Left lung (tissue), 10 donors: ENCODE results near the gene BMPR1A. TPM values are rescaled to one million over a fixed set of nuclear protein-coding genes. Genes with fewer than 3 reads are reported as not detected.
"Not testable (repeated sequence)": the region's sequence is repeated elsewhere in the genome, so short reads cannot be mapped to it uniquely, and the experiment has no call there.

Experiments used
- ATAC-seq: fragments of 200-7000 bp; cut with Tn5 transposase; one replicate; pipeline ENCODE4 v1.9.1; 2020; ENCODE audit warnings: moderate library complexity
- DNase-seq, 4 donors: peaks; one replicate each; pipeline ENCODE4 v3.0.0-alpha.2; 2013 to 2020
- H3K27ac ChIP-seq, 2 donors: fragments of 200-600 bp; sonication (generic) in 1 of 2; one replicate each; pipeline versions ENCODE4 v1.5.0 to v1.8.0; 2020 to 2021
- H3K27me3 ChIP-seq, 2 donors: fragments of 200-600 bp; sonication (generic) in 1 of 2; one replicate each; pipeline versions ENCODE4 v1.5.0 to v1.8.0; 2020 to 2021
- H3K36me3 ChIP-seq, 2 donors: fragments of 200-600 bp; sonication (generic) in 1 of 2; one replicate each; pipeline versions ENCODE4 v1.5.0 to v1.8.0; 2020 to 2021
- H3K4me1 ChIP-seq, 2 donors: fragments of 200-600 bp; one replicate each; pipeline ENCODE4 v1.8.0; 2021
- H3K4me3 ChIP-seq, 2 donors: fragments of 200-600 bp; sonication (generic) in 1 of 2; one replicate each; pipeline versions ENCODE4 v1.5.0 to v1.8.0; 2020 to 2021; ENCODE audit warnings: mild to moderate bottlenecking in 1 of 2
- H3K9me3 ChIP-seq, 2 donors: fragments of 200-600 bp; sonication (generic) in 1 of 2; one replicate each; pipeline versions ENCODE4 v1.5.0 to v1.8.0; 2020 to 2021
- intact Hi-C, 2 donors: fragments of 100-400 bp; cut with DNase I; formaldehyde crosslinking; loops; one replicate each; pipeline versions ENCODE4 v1.11.2 to v1.14.2; 2022
- polyA plus RNA-seq, 6 donors: library from polyadenylated mRNA; unstranded; fragments of 120-200 nt; gene quantifications; one replicate each; pipeline ENCODE4 v1.2.1, GENCODE V29; 2013; ENCODE audit not compliant: insufficient read length in 6 of 6
- total RNA-seq, 2 donors: library from RNA; stranded (reverse); fragmentation: NEBNext Ultra II Directional; extraction: Animal tissue kit (Norgen Biotek cat#: 25700); gene quantifications; one replicate each; pipeline ENCODE4 v1.2.1, GENCODE V29; 2021
- TF ChIP-seq, protein P1 (sequence below), 2 donors: fragments of 200-600 bp; sonication (generic) in 1 of 2; IDR thresholded peaks; one replicate each; pipeline versions ENCODE4 v1.5.0 to v1.8.0; 2021; ENCODE audit warnings: antibody characterized with exemption in 2 of 2
- donor health status: DM: no; HTN: yes; CAD: no.
- donor health status: DM: no; HTN: no; CAD: no.

The BMPR1A gene
- total and polyA plus RNA-seq, 8 donors: 33.4 to 87.2 (median 72.9) TPM

DNA sequence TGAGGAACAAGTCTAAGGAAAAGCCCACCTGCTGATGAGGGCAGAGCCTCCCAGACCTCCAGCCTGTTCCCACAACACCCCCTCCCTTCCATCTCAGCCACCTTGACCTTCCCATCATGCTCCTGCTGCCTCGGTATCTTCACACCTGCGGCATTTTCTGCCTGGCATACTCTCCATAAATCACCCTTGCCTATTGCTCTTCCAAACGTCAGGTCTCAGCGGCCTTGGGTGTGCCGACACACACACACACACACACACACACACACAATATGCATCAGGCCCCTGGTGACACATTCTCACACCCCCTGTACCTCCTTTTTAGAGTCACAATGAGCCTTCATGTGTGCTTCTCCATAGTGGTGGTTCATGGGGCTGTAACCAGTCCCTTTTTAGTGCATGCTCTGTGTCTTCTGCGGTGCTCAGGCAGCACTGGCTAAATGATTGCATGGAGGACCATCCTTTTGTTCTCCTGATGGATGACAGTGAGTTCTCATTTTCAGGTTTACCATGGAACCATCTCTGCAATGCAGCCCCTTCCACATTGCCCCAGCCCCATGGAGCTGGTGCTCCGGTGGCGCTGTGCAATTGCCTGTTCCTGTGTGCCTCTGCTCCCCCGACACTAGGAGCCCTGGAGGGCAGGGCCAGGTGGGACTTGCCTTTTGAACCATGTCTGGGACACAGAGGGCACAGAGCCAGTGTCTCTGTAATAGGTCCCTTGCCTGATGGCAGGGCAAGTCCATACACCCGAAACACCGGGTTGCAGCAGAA lies 216.4 kb downstream of the BMPR1A start:
- Histone ChIP-seq H3K4me1 (peaks cover 24 to 39% of the 10 kb centered on the region in 2 donors), H3K27ac (peak overlapping the region; percentile 89 to 92), H3K27me3 (peaks cover 0 to 45% of the 10 kb centered on the region in 2 donors), H3K9me3 (no peaks in the 10 kb centered on the region), H3K4me3 (no peak overlapping the region), H3K36me3 (no peaks in the 10 kb centered on the region)
- TF ChIP-seq, protein P1, sequence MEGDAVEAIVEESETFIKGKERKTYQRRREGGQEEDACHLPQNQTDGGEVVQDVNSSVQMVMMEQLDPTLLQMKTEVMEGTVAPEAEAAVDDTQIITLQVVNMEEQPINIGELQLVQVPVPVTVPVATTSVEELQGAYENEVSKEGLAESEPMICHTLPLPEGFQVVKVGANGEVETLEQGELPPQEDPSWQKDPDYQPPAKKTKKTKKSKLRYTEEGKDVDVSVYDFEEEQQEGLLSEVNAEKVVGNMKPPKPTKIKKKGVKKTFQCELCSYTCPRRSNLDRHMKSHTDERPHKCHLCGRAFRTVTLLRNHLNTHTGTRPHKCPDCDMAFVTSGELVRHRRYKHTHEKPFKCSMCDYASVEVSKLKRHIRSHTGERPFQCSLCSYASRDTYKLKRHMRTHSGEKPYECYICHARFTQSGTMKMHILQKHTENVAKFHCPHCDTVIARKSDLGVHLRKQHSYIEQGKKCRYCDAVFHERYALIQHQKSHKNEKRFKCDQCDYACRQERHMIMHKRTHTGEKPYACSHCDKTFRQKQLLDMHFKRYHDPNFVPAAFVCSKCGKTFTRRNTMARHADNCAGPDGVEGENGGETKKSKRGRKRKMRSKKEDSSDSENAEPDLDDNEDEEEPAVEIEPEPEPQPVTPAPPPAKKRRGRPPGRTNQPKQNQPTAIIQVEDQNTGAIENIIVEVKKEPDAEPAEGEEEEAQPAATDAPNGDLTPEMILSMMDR (IDR thresholded peaks at IDR 0.05): no peak
- no peak for ATAC-seq
- intact Hi-C loops: no loop called here
- peak in 1 of 4 donors; percentile 55 for DNase-seq

DNA sequence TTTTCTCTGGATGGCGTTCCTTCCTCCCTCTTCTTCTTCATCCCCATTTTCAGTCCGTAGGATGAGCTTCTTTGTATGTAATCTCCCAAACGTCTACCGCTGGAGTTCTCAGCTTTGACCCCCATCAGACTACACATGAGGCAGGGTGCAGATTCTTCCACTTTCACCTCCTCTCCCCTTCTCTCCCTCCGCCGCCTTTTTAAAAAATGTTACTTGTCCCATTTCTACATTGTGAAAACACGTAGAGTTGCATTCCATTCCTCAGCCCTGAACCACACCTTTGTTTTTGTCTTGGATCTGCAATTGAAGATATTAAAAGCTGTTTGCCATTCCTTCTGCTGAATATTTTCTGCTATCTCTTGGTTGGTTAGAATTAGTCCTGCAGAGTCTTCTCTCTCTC lies 218.1 kb downstream of the BMPR1A start:
- intact Hi-C loops: no loop called here

DNA sequence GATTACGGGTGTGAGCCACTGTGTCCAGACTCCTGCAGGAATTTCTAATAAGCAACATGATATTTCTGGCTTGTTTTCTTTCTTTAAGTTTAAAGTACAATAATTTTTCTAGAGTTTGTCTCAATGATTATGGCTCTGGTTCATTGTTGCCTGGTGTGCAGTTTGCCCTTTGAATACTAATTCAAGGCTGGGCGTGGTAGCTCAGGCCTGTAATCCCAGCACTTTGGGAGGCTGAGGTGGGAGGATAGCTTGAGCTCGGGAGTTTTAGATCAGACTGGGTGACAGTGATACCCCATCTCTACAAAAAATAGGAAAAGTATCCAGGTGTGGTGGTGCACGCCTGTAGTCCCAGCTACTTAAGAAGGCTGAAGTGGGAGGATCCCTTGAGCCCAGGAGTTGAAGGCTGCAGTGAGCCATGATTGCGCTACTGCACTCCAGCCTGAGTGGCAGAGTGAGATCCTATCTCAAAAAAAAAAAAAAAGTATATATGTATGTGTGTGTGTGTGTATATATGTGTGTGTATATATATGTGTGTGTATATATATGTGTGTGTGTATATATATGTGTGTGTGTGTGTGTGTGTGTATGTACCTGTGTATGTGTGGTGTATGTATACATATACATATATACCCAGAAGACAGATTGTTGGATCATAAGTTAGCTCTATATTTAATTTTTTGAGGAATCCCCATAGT lies 220.1 kb downstream of the BMPR1A start:
- TF ChIP-seq, protein P1 (IDR thresholded peaks at IDR 0.05): no peak
- Histone ChIP-seq H3K4me3 (no peak overlapping the region), H3K27ac (no peak overlapping the region), H3K36me3 (no peaks in the 10 kb centered on the region), H3K9me3 (no peaks in the 10 kb centered on the region), H3K27me3 (peaks cover 0 to 8% of the 10 kb centered on the region in 2 donors), H3K4me1 (peaks cover 8% of the 10 kb centered on the region in 2 donors)
- ATAC-seq (no peak), DNase-seq (no peak)
- intact Hi-C loops: no loop called here

More for the DNA sequence above, 218.1 kb downstream of the BMPR1A start:
- Histone ChIP-seq H3K36me3 (no peaks in the 10 kb centered on the region), H3K4me1 (peaks cover 14 to 23% of the 10 kb centered on the region in 2 donors), H3K9me3 (no peaks in the 10 kb centered on the region), H3K27me3 (peaks cover 0 to 28% of the 10 kb centered on the region in 2 donors), H3K4me3 (no peak overlapping the region), H3K27ac (peak overlapping the region in 1 of 2 donors; percentile 6)
- no peak for ATAC-seq
- TF ChIP-seq, protein P1 (IDR thresholded peaks at IDR 0.05): no peak
- DNase-seq: no peak

DNA sequence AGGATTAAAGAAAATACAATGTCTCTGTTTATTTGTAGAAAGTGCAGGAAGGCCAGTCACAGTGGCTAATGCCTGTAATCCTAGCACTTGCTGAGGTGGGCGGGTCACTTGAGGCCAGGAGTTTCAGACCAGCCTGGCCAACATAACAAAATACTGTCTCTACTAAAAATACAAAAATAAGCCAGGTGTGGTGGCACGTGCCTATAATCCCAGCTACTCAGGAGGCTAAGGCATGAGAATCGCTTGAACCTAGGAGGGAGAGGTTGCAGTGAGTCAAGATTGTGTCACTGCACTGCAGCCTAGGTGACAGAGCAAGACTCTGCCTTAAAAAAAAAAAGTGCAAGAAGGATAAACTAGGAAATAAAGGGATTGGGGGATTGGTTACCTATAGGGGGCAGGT lies 222.0 kb downstream of the BMPR1A start:
- H3K9me3 ChIP-seq, H3K4me1 ChIP-seq, H3K27ac ChIP-seq, H3K36me3 ChIP-seq, H3K4me3 ChIP-seq, ATAC-seq, intact Hi-C loops, H3K27me3 ChIP-seq, DNase-seq: not testable (repeated sequence)

DNA sequence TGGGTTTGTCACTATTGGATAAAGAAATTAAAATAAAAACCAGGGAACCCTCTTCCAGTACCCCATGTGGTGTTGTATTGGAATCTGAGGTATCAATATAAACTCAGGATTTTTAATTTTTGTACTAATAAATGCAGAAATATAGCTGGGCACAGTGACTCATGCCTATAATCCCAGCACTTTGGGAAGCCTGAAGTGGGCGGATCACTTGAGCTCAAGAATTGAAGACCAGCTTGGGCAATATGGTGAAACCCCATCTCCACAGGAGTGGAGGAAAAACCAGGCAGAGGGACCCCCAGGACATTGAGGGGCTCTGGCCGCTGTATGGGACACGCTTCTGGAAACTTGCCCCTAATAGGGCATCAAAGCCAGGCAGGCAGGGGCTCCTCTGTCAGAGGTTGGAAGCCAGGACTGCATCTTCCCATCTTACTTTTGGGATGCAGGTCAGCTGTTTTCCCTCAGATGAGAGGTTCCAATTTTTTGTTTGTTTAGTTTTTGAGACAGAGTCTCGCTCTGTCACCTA lies 222.9 kb downstream of the BMPR1A start:
- DNase-seq (no peak), ATAC-seq (no peak)
- TF ChIP-seq, protein P1 (IDR thresholded peaks at IDR 0.05): no peak

More for the DNA sequence above, 222.9 kb downstream of the BMPR1A start:
- no peaks in the 10 kb centered on the region for H3K27me3 ChIP-seq
- H3K36me3 ChIP-seq: no peaks in the 10 kb centered on the region
- intact Hi-C loops: no loop called here
- H3K9me3 ChIP-seq: no peaks in the 10 kb centered on the region
- H3K27ac ChIP-seq: no peak overlapping the region
- H3K4me1 ChIP-seq: peaks cover 0 to 3% of the 10 kb centered on the region in 2 donors
- H3K4me3 ChIP-seq: no peak overlapping the region
